ENCODE measurements around the gene CEP112. TPM values are rescaled to one million over a fixed set of nuclear protein-coding genes. Genes with fewer than 3 reads are reported as not detected.
"Not testable (repeated sequence)": the region's sequence is repeated elsewhere in the genome, so short reads cannot be mapped to it uniquely, and the experiment has no call there.

The CEP112 gene
- total RNA-seq, 1 donor from 2014 or later: 9.7 TPM

GRCh38 chr17:65683428-65683827, 508.5 kb downstream of the CEP112 start:
- DNase-seq (ENCODE audit: low spot score): no peak
- H3K27ac Mint-ChIP-seq: no peak overlapping the region
- TF ChIP-seq, protein P1, sequence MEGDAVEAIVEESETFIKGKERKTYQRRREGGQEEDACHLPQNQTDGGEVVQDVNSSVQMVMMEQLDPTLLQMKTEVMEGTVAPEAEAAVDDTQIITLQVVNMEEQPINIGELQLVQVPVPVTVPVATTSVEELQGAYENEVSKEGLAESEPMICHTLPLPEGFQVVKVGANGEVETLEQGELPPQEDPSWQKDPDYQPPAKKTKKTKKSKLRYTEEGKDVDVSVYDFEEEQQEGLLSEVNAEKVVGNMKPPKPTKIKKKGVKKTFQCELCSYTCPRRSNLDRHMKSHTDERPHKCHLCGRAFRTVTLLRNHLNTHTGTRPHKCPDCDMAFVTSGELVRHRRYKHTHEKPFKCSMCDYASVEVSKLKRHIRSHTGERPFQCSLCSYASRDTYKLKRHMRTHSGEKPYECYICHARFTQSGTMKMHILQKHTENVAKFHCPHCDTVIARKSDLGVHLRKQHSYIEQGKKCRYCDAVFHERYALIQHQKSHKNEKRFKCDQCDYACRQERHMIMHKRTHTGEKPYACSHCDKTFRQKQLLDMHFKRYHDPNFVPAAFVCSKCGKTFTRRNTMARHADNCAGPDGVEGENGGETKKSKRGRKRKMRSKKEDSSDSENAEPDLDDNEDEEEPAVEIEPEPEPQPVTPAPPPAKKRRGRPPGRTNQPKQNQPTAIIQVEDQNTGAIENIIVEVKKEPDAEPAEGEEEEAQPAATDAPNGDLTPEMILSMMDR (IDR thresholded peaks at IDR 0.05): no peak
- TF ChIP-seq EZH2 (IDR thresholded peaks at IDR 0.05) (no peak), EZH2phosphoT487 (IDR thresholded peaks at IDR 0.05) (no peak)

GRCh38 chr17:65681763-65682162, 510.2 kb downstream of the CEP112 start:
- not testable (repeated sequence) for H3K27me3 Mint-ChIP-seq (ENCODE audit: insufficient read depth, low read depth); H3K9ac ChIP-seq; H3K79me2 ChIP-seq (ENCODE audit: low read depth); H3F3A ChIP-seq (ENCODE audit: low read depth); H3K27ac ChIP-seq; H3K4me1 ChIP-seq; DNase-seq (ENCODE audit: low spot score); H3K4me3 Mint-ChIP-seq; H3K27me3 ChIP-seq; H3K4me3 ChIP-seq; H3K9me3 ChIP-seq (ENCODE audit: low read depth); H3K4me2 ChIP-seq; H4K20me1 ChIP-seq (ENCODE audit: low read depth); H2AFZ ChIP-seq (replicated peaks); H3K27ac Mint-ChIP-seq; H3K36me3 ChIP-seq
- Mint-ChIP-seq H3K9me3 (peaks cover 16% of the 10 kb centered on the region), H3K4me1 (peaks cover 23% of the 10 kb centered on the region), H3K36me3 (peaks cover 21% of the 10 kb centered on the region)

More at GRCh38 chr17:65683428-65683827, 508.5 kb downstream of the CEP112 start:
- no peak overlapping the region for H3K4me2 ChIP-seq
- H3K9ac ChIP-seq: no peak overlapping the region
- Mint-ChIP-seq H3K9me3 (peaks cover 16% of the 10 kb centered on the region), H3K27me3 (ENCODE audit: insufficient read depth, low read depth) (peaks cover 2% of the 10 kb centered on the region), H3K4me1 (peaks cover 18% of the 10 kb centered on the region), H3K36me3 (peaks cover 26% of the 10 kb centered on the region), H3K4me3 (no peak overlapping the region)
- H3K9me3 ChIP-seq (ENCODE audit: low read depth): no peaks in the 10 kb centered on the region
- no peaks in the 10 kb centered on the region for H4K20me1 ChIP-seq (ENCODE audit: low read depth)
- H3K4me1 ChIP-seq: no peaks in the 10 kb centered on the region
- H3F3A ChIP-seq (ENCODE audit: low read depth): no peaks in the 10 kb centered on the region
- H3K27ac ChIP-seq: no peak overlapping the region
- no peak overlapping the region for H2AFZ ChIP-seq (replicated peaks)
- H3K4me3 ChIP-seq: no peak overlapping the region
- H3K79me2 ChIP-seq (ENCODE audit: low read depth): no peaks in the 10 kb centered on the region
- H3K36me3 ChIP-seq: no peaks in the 10 kb centered on the region
- no peaks in the 10 kb centered on the region for H3K27me3 ChIP-seq

- peaks cover 20% of the 10 kb centered on the region for H3K9me3 Mint-ChIP-seq
- no peak overlapping the region for H3K27ac ChIP-seq
- H3K36me3 Mint-ChIP-seq: peaks cover 21% of the 10 kb centered on the region
- no peaks in the 10 kb centered on the region for H3K27me3 ChIP-seq
- no peaks in the 10 kb centered on the region for H3K79me2 ChIP-seq (ENCODE audit: low read depth)
- no peaks in the 10 kb centered on the region for H4K20me1 ChIP-seq (ENCODE audit: low read depth)
- H3K4me3 ChIP-seq: no peak overlapping the region
- H3F3A ChIP-seq (ENCODE audit: low read depth): no peaks in the 10 kb centered on the region
- H3K9ac ChIP-seq: no peak overlapping the region
- H3K4me1 ChIP-seq: no peaks in the 10 kb centered on the region
- H3K36me3 ChIP-seq: no peaks in the 10 kb centered on the region
- no peak for TF ChIP-seq EZH2 (IDR thresholded peaks at IDR 0.05)
- no peak overlapping the region for H3K4me2 ChIP-seq
- H3K4me3 Mint-ChIP-seq: no peak overlapping the region
- H3K4me1 Mint-ChIP-seq: peaks cover 19% of the 10 kb centered on the region
- DNase-seq (ENCODE audit: low spot score): no peak
- no peaks in the 10 kb centered on the region for H3K9me3 ChIP-seq (ENCODE audit: low read depth)
- H2AFZ ChIP-seq (replicated peaks): no peak overlapping the region
- H3K27me3 Mint-ChIP-seq (ENCODE audit: insufficient read depth, low read depth): peaks cover 2% of the 10 kb centered on the region
- no peak overlapping the region for H3K27ac Mint-ChIP-seq
These were observed 512.6 kb downstream of the CEP112 start for GRCh38 chr17:65679165-65679845.

DNA sequence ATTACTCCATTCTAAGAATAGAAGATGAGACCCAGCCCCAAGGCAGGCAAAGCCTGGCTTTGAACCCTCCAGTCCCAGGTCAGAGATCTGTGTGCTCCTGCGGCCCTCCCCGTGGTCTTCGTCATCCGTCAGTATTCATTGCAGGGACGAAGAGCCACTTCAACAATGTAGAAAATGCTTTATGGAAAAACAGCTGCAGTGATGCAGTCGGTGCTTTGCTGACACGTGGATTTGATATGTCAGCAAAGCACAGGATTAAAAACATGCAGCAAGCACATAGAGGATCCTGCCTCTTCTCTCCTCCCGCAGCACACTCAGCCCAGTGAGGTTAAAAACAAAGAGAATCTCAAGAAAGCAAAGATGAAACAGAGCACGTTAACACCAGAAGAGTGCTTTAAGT, 513.4 kb downstream of the CEP112 start:
- no peak overlapping the region for H2AFZ ChIP-seq (replicated peaks)
- H3K27me3 Mint-ChIP-seq (ENCODE audit: insufficient read depth, low read depth): no peaks in the 10 kb centered on the region

More for the DNA sequence above, 513.4 kb downstream of the CEP112 start:
- Histone ChIP-seq H3K27me3 (no peaks in the 10 kb centered on the region), H3K79me2 (ENCODE audit: low read depth) (no peaks in the 10 kb centered on the region), H3F3A (ENCODE audit: low read depth) (no peaks in the 10 kb centered on the region), H4K20me1 (ENCODE audit: low read depth) (no peaks in the 10 kb centered on the region), H3K4me3 (no peak overlapping the region), H3K4me1 (no peaks in the 10 kb centered on the region), H3K27ac (no peak overlapping the region), H3K9me3 (ENCODE audit: low read depth) (no peaks in the 10 kb centered on the region), H3K36me3 (no peaks in the 10 kb centered on the region), H3K9ac (no peak overlapping the region), H3K4me2 (no peak overlapping the region)
- Mint-ChIP-seq H3K4me3 (no peak overlapping the region), H3K9me3 (peaks cover 17% of the 10 kb centered on the region), H3K36me3 (peaks cover 17% of the 10 kb centered on the region), H3K27ac (peak overlapping the region; percentile 76), H3K4me1 (peaks cover 17% of the 10 kb centered on the region)
- no peak for DNase-seq (ENCODE audit: low spot score)
- TF ChIP-seq EZH2 (IDR thresholded peaks at IDR 0.05) (no peak), EZH2phosphoT487 (IDR thresholded peaks at IDR 0.05) (no peak)
- TF ChIP-seq, protein P1 (IDR thresholded peaks at IDR 0.05): no peak

Data from neural progenitor cell (in vitro differentiated cells).